Prostate gland (tissue), 2 donors: ENCODE measurements around the gene WNT11. TPM values are rescaled to one million over a fixed set of nuclear protein-coding genes. Genes with fewer than 3 reads are reported as not detected.

ENCODE experiments used
- DNase-seq: peaks from one replicate; pipeline ENCODE4 v3.0.0-alpha.2; 2019; ENCODE audit warnings: low spot score
- H3K27ac ChIP-seq, 2 donors: fragments of 200-600 bp; sonication (generic); 2 replicates each; pipeline ENCODE4 v1.5.1; 2017 to 2019
- H3K27me3 ChIP-seq: fragments of 200-600 bp; sonication (generic); replicated peaks from 2 replicates; pipeline ENCODE4 v1.5.1; 2019; ENCODE audit not compliant: insufficient read depth
- H3K36me3 ChIP-seq, 2 donors: fragments of 200-600 bp; sonication (generic); 1 replicate in 1 of 2; 2 replicates in 1 of 2; pipeline versions ENCODE4 v1.5.1 to v1.8.1; 2017 to 2019
- H3K4me1 ChIP-seq: fragments of 200-600 bp; sonication (generic); replicated peaks from 2 replicates; pipeline ENCODE4 v1.5.1; 2019
- H3K4me3 ChIP-seq, 2 donors: fragments of 200-600 bp; sonication (generic); 2 replicates each; pipeline ENCODE4 v1.5.1; 2017 to 2019
- H3K9me3 ChIP-seq: fragments of 200-600 bp; sonication (generic); 2 replicates; pipeline ENCODE4 v1.5.1; 2017
- CTCF ChIP-seq, 4 experiments: fragments of 200-600 bp in 2 of 4; fragments of 450-650 bp in 2 of 4; sonication (generic) in 2 of 4; IDR thresholded peaks; 1 replicate in 3 of 4; 2 replicates in 1 of 4; pipeline ENCODE4 v1.5.1; 2016 to 2019; ENCODE audit warnings: antibody characterized with exemption in 4 of 4, mild to moderate bottlenecking in 2 of 4, moderate library complexity in 2 of 4
- POLR2A ChIP-seq: fragments of 450-650 bp; IDR thresholded peaks from one replicate; pipeline ENCODE4 v1.6.1; 2016; ENCODE audit warnings: antibody characterized with exemption, mild to moderate bottlenecking
- POLR2AphosphoS5 ChIP-seq: sonication (generic); formaldehyde crosslinking; IDR thresholded peaks from one replicate; pipeline ENCODE4 v1.6.1; 2017; ENCODE audit warnings: antibody characterized with exemption
- WGBS: methylation state at CpG from one replicate; pipeline ENCODE4 v1.1.5; 2018; 5-methylcytosine and 5-hydroxymethylcytosine counted together
- intact Hi-C: fragments of 100-400 bp; cut with DNase I; formaldehyde crosslinking; loops from one replicate; pipeline ENCODE4 v1.14.2; 2022
- total RNA-seq, 2 donors: library from RNA; depleted of rRNA; stranded (reverse); fragments of >200 nt; gene quantifications; one replicate each; pipeline ENCODE4 v1.1.0, GENCODE V29; 2016

WNT11 gene
- total RNA-seq, 2 donors from 2014 or later = 4.1 to 9.3 TPM

- H3K27me3 ChIP-seq = no peaks in the 10 kb centered on the region
- no peak overlapping the region for H3K27ac ChIP-seq
- no peaks in the 10 kb centered on the region for H3K9me3 ChIP-seq
- no peak for DNase-seq
- TF ChIP-seq POLR2AphosphoS5 (no peak), CTCF (IDR thresholded peaks at IDR 0.05) (no peak), POLR2A (no peak)
- no peaks in the 10 kb centered on the region for H3K36me3 ChIP-seq
- intact Hi-C loops = no loop called here
- no peaks in the 10 kb centered on the region for H3K4me1 ChIP-seq
- no peak overlapping the region for H3K4me3 ChIP-seq
- WGBS = 94% methylated on average over 8 of the region's 11 CpGs
Measured at GRCh38 chr11:76246271-76246933, 40.1 kb upstream of the WNT11 start.

- no peak for DNase-seq
- Histone ChIP-seq H3K36me3 (no peaks in the 10 kb centered on the region), H3K4me1 (no peaks in the 10 kb centered on the region), H3K9me3 (no peaks in the 10 kb centered on the region), H3K4me3 (no peak overlapping the region), H3K27ac (no peak overlapping the region), H3K27me3 (no peaks in the 10 kb centered on the region)
- whole genome bisulfite sequencing = 81% methylated on average over 2 of the region's 2 CpGs
- intact Hi-C loops = no loop called here
- no peak for TF ChIP-seq POLR2AphosphoS5
- no peak for TF ChIP-seq CTCF (IDR thresholded peaks at IDR 0.05)
Measured at GRCh38 chr11:76245720-76246119, 39.4 kb upstream of the WNT11 start.

GRCh38 chr11:76244316-76244851 lies 38.1 kb upstream of the WNT11 start:
- WGBS = 79% methylated on average over 4 of the region's 4 CpGs
- Histone ChIP-seq H3K27ac (no peak overlapping the region), H3K4me3 (no peak overlapping the region), H3K9me3 (no peaks in the 10 kb centered on the region), H3K4me1 (no peaks in the 10 kb centered on the region), H3K36me3 (no peaks in the 10 kb centered on the region), H3K27me3 (no peaks in the 10 kb centered on the region)
- DNase-seq = no peak
- intact Hi-C loops = no loop called here
- TF ChIP-seq CTCF (IDR thresholded peaks at IDR 0.05) = no peak
- TF ChIP-seq POLR2A = no peak
- TF ChIP-seq POLR2AphosphoS5 = no peak

GRCh38 chr11:76243957-76244285 lies 37.6 kb upstream of the WNT11 start:
- DNase-seq = no peak
- no peaks in the 10 kb centered on the region for H3K9me3 ChIP-seq
- no peak overlapping the region for H3K27ac ChIP-seq
- 80% methylated on average over 7 of the region's 7 CpGs for WGBS
- no peaks in the 10 kb centered on the region for H3K36me3 ChIP-seq
- no peaks in the 10 kb centered on the region for H3K27me3 ChIP-seq
- TF ChIP-seq POLR2AphosphoS5 = no peak
- no peak for TF ChIP-seq POLR2A
- no peak for TF ChIP-seq CTCF (IDR thresholded peaks at IDR 0.05)
- intact Hi-C loops = no loop called here
- no peaks in the 10 kb centered on the region for H3K4me1 ChIP-seq
- H3K4me3 ChIP-seq = no peak overlapping the region

DNA sequence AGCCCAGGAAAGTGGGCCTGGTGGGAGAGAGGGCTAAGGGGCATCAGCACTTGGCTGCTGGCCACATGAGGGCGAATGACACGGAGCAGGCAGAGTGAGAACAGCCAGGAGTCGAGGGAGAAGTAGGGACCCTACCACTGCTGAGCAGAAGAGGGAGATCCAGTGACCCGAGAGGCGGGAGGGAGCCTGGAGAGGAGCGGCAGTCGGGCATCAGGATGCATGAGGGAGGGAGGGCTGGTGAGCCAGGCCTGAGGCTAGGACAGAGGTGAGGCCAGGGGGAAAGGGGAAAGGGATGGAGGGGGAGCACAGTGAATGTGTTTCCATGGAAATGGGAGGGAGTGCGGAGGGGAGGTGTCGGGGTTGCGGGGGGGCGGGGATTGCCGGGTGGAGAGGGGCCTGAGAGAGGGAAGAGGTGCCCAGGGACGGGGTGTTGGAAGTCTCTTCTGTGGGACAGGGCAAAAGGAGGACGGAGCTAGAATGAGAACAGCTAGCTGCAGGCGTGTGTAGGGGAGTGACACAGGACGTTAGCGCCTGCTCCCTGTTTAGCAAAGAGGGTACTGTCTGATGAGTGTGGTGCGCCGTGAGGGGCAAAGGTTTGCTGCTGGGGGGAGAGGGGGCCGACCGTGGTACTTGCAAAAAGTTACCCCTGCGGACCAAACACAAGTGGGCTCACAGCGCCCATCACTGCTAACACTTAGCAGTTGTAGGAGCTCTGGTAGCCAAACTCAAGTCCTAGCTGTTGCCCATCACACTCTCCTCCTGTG lies 37.1 kb upstream of the WNT11 start:
- Histone ChIP-seq H3K27me3 (no peaks in the 10 kb centered on the region), H3K9me3 (no peaks in the 10 kb centered on the region), H3K4me3 (no peak overlapping the region), H3K36me3 (no peaks in the 10 kb centered on the region), H3K27ac (no peak overlapping the region), H3K4me1 (no peaks in the 10 kb centered on the region)
- DNase-seq = no peak
- 47% methylated on average over 22 of the region's 23 CpGs for WGBS
- intact Hi-C loops = no loop called here
- no peak for TF ChIP-seq POLR2A
- no peak for TF ChIP-seq CTCF (IDR thresholded peaks at IDR 0.05)
- TF ChIP-seq POLR2AphosphoS5 = no peak
